ENCODE measurements around the gene GAS2L3.
"Not testable (repeated sequence)": the region's sequence is repeated elsewhere in the genome, so short reads cannot be mapped to it uniquely, and the experiment has no call there.

GAS2L3 gene

GRCh38 chr12:100610666-100611430, 37.4 kb downstream of the GAS2L3 start:
- Mint-ChIP-seq H3K9me3 (peaks cover 4% of the 10 kb centered on the region), H3K27ac (no peak overlapping the region), H3K4me3 (no peak overlapping the region), H3K36me3 (no peaks in the 10 kb centered on the region), H3K4me1 (no peaks in the 10 kb centered on the region)
- DNase-seq (ENCODE audit: low spot score in 2 of 2) (no peak), ATAC-seq (no peak)

- ATAC-seq, result no peak
- Mint-ChIP-seq H3K4me1 (no peaks in the 10 kb centered on the region), H3K9me3 (no peaks in the 10 kb centered on the region), H3K4me3 (no peak overlapping the region), H3K36me3 (no peaks in the 10 kb centered on the region), H3K27ac (no peak overlapping the region)
- no peak for DNase-seq (ENCODE audit: low spot score in 2 of 2)
Observed at GRCh38 chr12:100612606-100613005, 39.1 kb downstream of the GAS2L3 start.

GRCh38 chr12:100624571-100624970, 51.1 kb downstream of the GAS2L3 start:
- Mint-ChIP-seq H3K36me3 (no peaks in the 10 kb centered on the region), H3K4me1 (no peaks in the 10 kb centered on the region), H3K4me3 (no peak overlapping the region), H3K27ac (no peak overlapping the region), H3K9me3 (no peaks in the 10 kb centered on the region)
- ATAC-seq (no peak), DNase-seq (ENCODE audit: low spot score in 2 of 2) (no peak)

- ATAC-seq (no peak), DNase-seq (ENCODE audit: low spot score in 2 of 2) (no peak)
- Mint-ChIP-seq H3K4me3 (no peak overlapping the region), H3K9me3 (no peaks in the 10 kb centered on the region), H3K4me1 (no peaks in the 10 kb centered on the region), H3K27ac (no peak overlapping the region), H3K36me3 (no peaks in the 10 kb centered on the region)
Observed at GRCh38 chr12:100632445-100632892, 59.0 kb downstream of the GAS2L3 start.

GRCh38 chr12:100633082-100633785, 59.8 kb downstream of the GAS2L3 start:
- not testable (repeated sequence) for H3K4me1 Mint-ChIP-seq; H3K27ac Mint-ChIP-seq; H3K36me3 Mint-ChIP-seq; H3K4me3 Mint-ChIP-seq; ATAC-seq; H3K9me3 Mint-ChIP-seq; DNase-seq (ENCODE audit: low spot score in 2 of 2)

GRCh38 chr12:100643246-100643645, 69.8 kb downstream of the GAS2L3 start:
- ATAC-seq (no peak), DNase-seq (ENCODE audit: low spot score in 2 of 2) (no peak)
- Mint-ChIP-seq H3K36me3 (no peaks in the 10 kb centered on the region), H3K4me1 (no peaks in the 10 kb centered on the region), H3K9me3 (peaks cover 8% of the 10 kb centered on the region), H3K27ac (no peak overlapping the region), H3K4me3 (no peak overlapping the region)

GRCh38 chr12:100646896-100647295, 73.4 kb downstream of the GAS2L3 start:
- H3K4me3 Mint-ChIP-seq, result no peak overlapping the region
- no peak for ATAC-seq
- no peaks in the 10 kb centered on the region for H3K36me3 Mint-ChIP-seq
- no peaks in the 10 kb centered on the region for H3K4me1 Mint-ChIP-seq
- no peak overlapping the region for H3K27ac Mint-ChIP-seq
- DNase-seq (ENCODE audit: low spot score in 2 of 2), result no peak
- H3K9me3 Mint-ChIP-seq, result peaks cover 11% of the 10 kb centered on the region

GRCh38 chr12:100651108-100651507, 77.6 kb downstream of the GAS2L3 start:
- peaks cover 7% of the 10 kb centered on the region for H3K9me3 Mint-ChIP-seq
- no peak overlapping the region for H3K27ac Mint-ChIP-seq
- H3K4me1 Mint-ChIP-seq, result no peaks in the 10 kb centered on the region
- no peak overlapping the region for H3K4me3 Mint-ChIP-seq
- H3K36me3 Mint-ChIP-seq, result no peaks in the 10 kb centered on the region
- ATAC-seq (no peak), DNase-seq (ENCODE audit: low spot score in 2 of 2) (no peak)

- no peak for ATAC-seq
- Mint-ChIP-seq H3K4me1 (no peaks in the 10 kb centered on the region), H3K4me3 (no peak overlapping the region)
Observed at GRCh38 chr12:100651694-100652093, 78.2 kb downstream of the GAS2L3 start.

GRCh38 chr12:100652488-100652887, 79.0 kb downstream of the GAS2L3 start:
- H3K4me1 Mint-ChIP-seq, result no peaks in the 10 kb centered on the region

More at GRCh38 chr12:100651694-100652093, 78.2 kb downstream of the GAS2L3 start:
- DNase-seq (ENCODE audit: low spot score in 2 of 2), result no peak
- H3K36me3 Mint-ChIP-seq, result no peaks in the 10 kb centered on the region
- H3K9me3 Mint-ChIP-seq, result peaks cover 7% of the 10 kb centered on the region
- H3K27ac Mint-ChIP-seq, result no peak overlapping the region

GRCh38 chr12:100656141-100656540, 82.7 kb downstream of the GAS2L3 start:
- H3K4me3 Mint-ChIP-seq, result no peak overlapping the region
- H3K36me3 Mint-ChIP-seq, result no peaks in the 10 kb centered on the region
- H3K27ac Mint-ChIP-seq, result no peak overlapping the region
- peaks cover 10% of the 10 kb centered on the region for H3K9me3 Mint-ChIP-seq
- no peak for ATAC-seq
- H3K4me1 Mint-ChIP-seq, result no peaks in the 10 kb centered on the region
- no peak for DNase-seq (ENCODE audit: low spot score in 2 of 2)

More at GRCh38 chr12:100652488-100652887, 79.0 kb downstream of the GAS2L3 start:
- Mint-ChIP-seq H3K27ac (no peak overlapping the region), H3K9me3 (peaks cover 9% of the 10 kb centered on the region), H3K36me3 (no peaks in the 10 kb centered on the region), H3K4me3 (no peak overlapping the region)
- DNase-seq (ENCODE audit: low spot score in 2 of 2), result no peak
- no peak for ATAC-seq

- DNase-seq (ENCODE audit: low spot score in 2 of 2), result no peak
- ATAC-seq, result no peak
- no peaks in the 10 kb centered on the region for H3K4me1 Mint-ChIP-seq
- no peak overlapping the region for H3K4me3 Mint-ChIP-seq
- H3K36me3 Mint-ChIP-seq, result no peaks in the 10 kb centered on the region
- peaks cover 8% of the 10 kb centered on the region for H3K9me3 Mint-ChIP-seq
- no peak overlapping the region for H3K27ac Mint-ChIP-seq
Observed at GRCh38 chr12:100656856-100657255, 83.4 kb downstream of the GAS2L3 start.

GRCh38 chr12:100661300-100661951, 87.9 kb downstream of the GAS2L3 start:
- no peaks in the 10 kb centered on the region for H3K4me1 Mint-ChIP-seq
- DNase-seq (ENCODE audit: low spot score in 2 of 2) (no peak), ATAC-seq (peak; percentile 28)
- no peaks in the 10 kb centered on the region for H3K36me3 Mint-ChIP-seq
- peaks cover 8% of the 10 kb centered on the region for H3K9me3 Mint-ChIP-seq
- no peak overlapping the region for H3K27ac Mint-ChIP-seq
- H3K4me3 Mint-ChIP-seq, result no peak overlapping the region

GRCh38 chr12:100666588-100666987, 93.1 kb downstream of the GAS2L3 start:
- Mint-ChIP-seq H3K36me3 (no peaks in the 10 kb centered on the region), H3K4me1 (no peaks in the 10 kb centered on the region), H3K4me3 (no peak overlapping the region), H3K27ac (no peak overlapping the region), H3K9me3 (no peaks in the 10 kb centered on the region)
- DNase-seq (ENCODE audit: low spot score in 2 of 2) (no peak), ATAC-seq (no peak)

GRCh38 chr12:100668945-100669536, 95.6 kb downstream of the GAS2L3 start:
- H3K4me3 Mint-ChIP-seq, result no peak overlapping the region
- no peaks in the 10 kb centered on the region for H3K4me1 Mint-ChIP-seq
- DNase-seq (ENCODE audit: low spot score in 2 of 2) (peak; percentile 11 to 64), ATAC-seq (peak; percentile 51)
- no peaks in the 10 kb centered on the region for H3K36me3 Mint-ChIP-seq
- no peak overlapping the region for H3K27ac Mint-ChIP-seq
- no peaks in the 10 kb centered on the region for H3K9me3 Mint-ChIP-seq
